ENCODE data around the gene RAB40B. TPM values are rescaled to one million over a fixed set of nuclear protein-coding genes. Genes with fewer than 3 reads are reported as not detected.

The RAB40B gene
- total RNA-seq, 1 experiment from 2014 or later: 6.3 TPM

- Mint-ChIP-seq H3K27me3 (ENCODE audit: insufficient read depth, unreplicated experiment) (no peaks in the 10 kb centered on the region), H3K27ac (ENCODE audit: low read depth, unreplicated experiment) (no peak overlapping the region), H3K36me3 (ENCODE audit: insufficient read depth, unreplicated experiment) (peaks cover 6% of the 10 kb centered on the region), H3K4me3 (ENCODE audit: unreplicated experiment) (no peak overlapping the region), H3K9me3 (ENCODE audit: unreplicated experiment) (no peaks in the 10 kb centered on the region), H3K4me1 (ENCODE audit: insufficient read depth, unreplicated experiment) (no peaks in the 10 kb centered on the region)
- BruUV-seq (replicated peaks): no TSS peak
- DNase-seq (ENCODE audit: unreplicated experiment): no peak
- ChIA-PET CTCF (interaction anchor here (0.6 kb wide), 1 partner anchor 733 kb away, joined by 3 read pairs; no protein-coding TSS in a partner anchor), POLR2A (no interaction called here)
- intact Hi-C loops (cut with micrococcal nuclease): no loop called here
- no peak for TF ChIP-seq CTCF (IDR thresholded peaks at IDR 0.05; ENCODE audit: unreplicated experiment)
Measured at GRCh38 chr17:82666931-82667667, 31.4 kb downstream of the RAB40B start.

GRCh38 chr17:82665891-82666290, 32.6 kb downstream of the RAB40B start:
- BruUV-seq (replicated peaks): no TSS peak
- intact Hi-C loops (cut with micrococcal nuclease): no loop called here
- Mint-ChIP-seq H3K9me3 (ENCODE audit: unreplicated experiment) (no peaks in the 10 kb centered on the region), H3K4me1 (ENCODE audit: insufficient read depth, unreplicated experiment) (no peaks in the 10 kb centered on the region), H3K27ac (ENCODE audit: low read depth, unreplicated experiment) (no peak overlapping the region), H3K27me3 (ENCODE audit: insufficient read depth, unreplicated experiment) (no peaks in the 10 kb centered on the region), H3K36me3 (ENCODE audit: insufficient read depth, unreplicated experiment) (peaks cover 4% of the 10 kb centered on the region), H3K4me3 (ENCODE audit: unreplicated experiment) (no peak overlapping the region)
- DNase-seq (ENCODE audit: unreplicated experiment): no peak
- no peak for TF ChIP-seq CTCF (IDR thresholded peaks at IDR 0.05; ENCODE audit: unreplicated experiment)
- ChIA-PET CTCF (no interaction called here), POLR2A (interaction anchor here (1.0 kb wide), 1 partner anchor 9 kb away, joined by 3 read pairs; no protein-coding TSS in a partner anchor)

GRCh38 chr17:82665217-82665616, 33.3 kb downstream of the RAB40B start:
- no TSS peak for BruUV-seq (replicated peaks)
- Mint-ChIP-seq H3K4me1 (ENCODE audit: insufficient read depth, unreplicated experiment) (no peaks in the 10 kb centered on the region), H3K27ac (ENCODE audit: low read depth, unreplicated experiment) (no peak overlapping the region), H3K9me3 (ENCODE audit: unreplicated experiment) (no peaks in the 10 kb centered on the region), H3K36me3 (ENCODE audit: insufficient read depth, unreplicated experiment) (peaks cover 2% of the 10 kb centered on the region), H3K27me3 (ENCODE audit: insufficient read depth, unreplicated experiment) (no peaks in the 10 kb centered on the region), H3K4me3 (ENCODE audit: unreplicated experiment) (no peak overlapping the region)
- ChIA-PET CTCF (no interaction called here), POLR2A (interaction anchor here (1.0 kb wide), 1 partner anchor 10 kb away, joined by 3 read pairs; no protein-coding TSS in a partner anchor)
- intact Hi-C loops (cut with micrococcal nuclease): no loop called here
- TF ChIP-seq CTCF (IDR thresholded peaks at IDR 0.05; ENCODE audit: unreplicated experiment): no peak
- DNase-seq (ENCODE audit: unreplicated experiment): no peak

GRCh38 chr17:82664701-82665182, 33.8 kb downstream of the RAB40B start:
- TF ChIP-seq CTCF (IDR thresholded peaks at IDR 0.05; ENCODE audit: unreplicated experiment): no peak
- H3K36me3 Mint-ChIP-seq (ENCODE audit: insufficient read depth, unreplicated experiment): peaks cover 2% of the 10 kb centered on the region
- CTCF ChIA-PET: interaction anchor here (0.6 kb wide), 1 partner anchor 796 kb away, joined by 3 read pairs; no protein-coding TSS in a partner anchor
- H3K4me1 Mint-ChIP-seq (ENCODE audit: insufficient read depth, unreplicated experiment): no peaks in the 10 kb centered on the region
- no peak overlapping the region for H3K27ac Mint-ChIP-seq (ENCODE audit: low read depth, unreplicated experiment)
- H3K27me3 Mint-ChIP-seq (ENCODE audit: insufficient read depth, unreplicated experiment): no peaks in the 10 kb centered on the region
- POLR2A ChIA-PET: interaction anchor here (1.0 kb wide), 1 partner anchor 10 kb away, joined by 3 read pairs; no protein-coding TSS in a partner anchor
- BruUV-seq (replicated peaks): no TSS peak
- intact Hi-C loops (cut with micrococcal nuclease): no loop called here
- no peaks in the 10 kb centered on the region for H3K9me3 Mint-ChIP-seq (ENCODE audit: unreplicated experiment)
- H3K4me3 Mint-ChIP-seq (ENCODE audit: unreplicated experiment): no peak overlapping the region
- DNase-seq (ENCODE audit: unreplicated experiment): no peak
